H1 (cell line): ENCODE data around the gene GPR161. TPM values are rescaled to one million over a fixed set of nuclear protein-coding genes. Genes with fewer than 3 reads are reported as not detected.

ENCODE experiments used
- CTCF ChIA-PET: fragments of 300-600 bp; sonication (Branson Sonifier 250); formaldehyde crosslinking; loops from one replicate; lab custom pipeline; 2021; ENCODE audit not compliant: partially characterized antibody; lab: Charles Lee
- POLR2A ChIA-PET: fragments of 300-600 bp; sonication (Branson Sonifier 250); formaldehyde crosslinking; loops from one replicate; lab custom pipeline; 2021; ENCODE audit warnings: inconsistent platforms; ENCODE audit not compliant: partially characterized antibody; lab: Charles Lee
- DNase-seq, 2 experiments: peaks; one replicate each; pipeline versions ENCODE4 v3.0.0 to v3.0.0-alpha.2; 2010 to 2022; ENCODE audit warnings: low spot score in 2 of 2, low read depth in 1 of 2, mixed read lengths in 1 of 2
- FAIRE-seq: peaks from 2 replicates; lab custom pipeline; 2011; peaks lifted over from hg19 to GRCh38; lab: Jason Lieb, UNC
- H2AFZ ChIP-seq: 2 replicates; pipeline ENCODE4 v1.8.1; 2012; ENCODE audit warnings: low read length, inconsistent platforms
- H2AK5ac ChIP-seq: 2 replicates; pipeline ENCODE4 v1.6.1; 2013; ENCODE audit warnings: low read depth, low read length
- H2BK120ac ChIP-seq: replicated peaks from 2 replicates; pipeline ENCODE3; 2013; ENCODE audit warnings: low read depth, low read length, inconsistent platforms
- H2BK12ac ChIP-seq: 2 replicates; pipeline ENCODE4 v1.6.1; 2013; ENCODE audit warnings: low read depth, low read length
- H2BK15ac ChIP-seq: 2 replicates; pipeline ENCODE4 v1.6.1; 2013; ENCODE audit warnings: low read length
- H2BK20ac ChIP-seq: 2 replicates; pipeline ENCODE4 v1.6.1; 2013; ENCODE audit warnings: low read length
- H2BK5ac ChIP-seq: 2 replicates; pipeline ENCODE4 v1.6.1; 2013; ENCODE audit warnings: low read depth, low read length
- H3K14ac ChIP-seq: 2 replicates; pipeline ENCODE4 v1.6.1; 2013; ENCODE audit warnings: inconsistent platforms; ENCODE audit not compliant: insufficient read length
- H3K18ac ChIP-seq: 2 replicates; pipeline ENCODE4 v1.6.1; 2013; ENCODE audit warnings: low read length; ENCODE audit errors: extremely low read depth
- H3K23ac ChIP-seq: 2 replicates; pipeline ENCODE4 v1.6.1; 2013; ENCODE audit warnings: inconsistent platforms; ENCODE audit not compliant: insufficient read length
- H3K23me2 ChIP-seq: 2 replicates; pipeline ENCODE4 v1.6.1; 2013; ENCODE audit warnings: low read depth, low read length
- H3K27ac ChIP-seq: 2 replicates; pipeline ENCODE4 v1.6.1; 2011; ENCODE audit warnings: low read depth, low read length, inconsistent platforms
- H3K27me3 ChIP-seq, 4 experiments: replicated peaks in 1 of 4; 1 replicate in 1 of 4; 2 replicates in 3 of 4; pipeline versions ENCODE4 v1.6.1 to v1.8.1; 2011 to 2013; ENCODE audit warnings: low read length in 3 of 4, mild to moderate bottlenecking in 3 of 4, inconsistent platforms in 2 of 4, mixed read lengths in 2 of 4, moderate library complexity in 1 of 4; ENCODE audit not compliant: control insufficient read depth in 3 of 4, insufficient read depth in 3 of 4; ENCODE audit errors: extremely low read depth in 1 of 4
- H3K36me3 ChIP-seq, 4 experiments: 2 replicates each; pipeline versions ENCODE4 v1.6.1 to v1.8.1; 2011 to 2013; ENCODE audit warnings: mild to moderate bottlenecking in 4 of 4, low read length in 3 of 4, moderate library complexity in 2 of 4, control low read depth in 1 of 4, inconsistent platforms in 1 of 4; ENCODE audit not compliant: insufficient read depth in 4 of 4, control insufficient read depth in 2 of 4
- H3K4ac ChIP-seq: replicated peaks from 2 replicates; pipeline ENCODE3; 2013; ENCODE audit warnings: low read length, low read depth, mixed read lengths, inconsistent platforms; ENCODE audit not compliant: insufficient read length
- H3K4me1 ChIP-seq, 4 experiments: replicated peaks in 1 of 4; 1 replicate in 1 of 4; 2 replicates in 3 of 4; pipeline versions ENCODE4 v1.6.1 to v1.8.1; 2011 to 2013; ENCODE audit warnings: low read length in 3 of 4, inconsistent platforms in 2 of 4, mixed read lengths in 1 of 4; ENCODE audit not compliant: insufficient read depth in 4 of 4, control insufficient read depth in 3 of 4
- H3K4me2 ChIP-seq, 2 experiments: 2 replicates each; pipeline versions ENCODE4 v1.6.1 to v1.8.1; 2011 to 2013; ENCODE audit warnings: low read depth in 2 of 2, low read length in 2 of 2, control low read depth in 1 of 2, inconsistent platforms in 1 of 2, mild to moderate bottlenecking in 1 of 2; ENCODE audit not compliant: insufficient read depth in 1 of 2
- H3K4me3 ChIP-seq, 4 experiments: fragments of 200-600, 300-600 bp in 1 of 4; sonication (generic), shearing (Covaris generic), sonication (Bioruptor Twin) in 1 of 4; 2 replicates each; pipeline versions ENCODE4 v1.5.1 to v1.8.1; 2011 to 2016; ENCODE audit warnings: low read length in 4 of 4, low read depth in 3 of 4, control low read depth in 2 of 4, inconsistent platforms in 2 of 4, mild to moderate bottlenecking in 2 of 4, mixed read lengths in 1 of 4, moderate library complexity in 1 of 4; ENCODE audit not compliant: insufficient read depth in 2 of 4; ENCODE audit errors: extremely low read depth in 1 of 4
- H3K56ac ChIP-seq: replicated peaks from 2 replicates; pipeline ENCODE3; 2013; ENCODE audit warnings: low read depth, mild to moderate bottlenecking, mixed read lengths, low read length, inconsistent platforms; ENCODE audit not compliant: insufficient read length
- H3K79me1 ChIP-seq: 2 replicates; pipeline ENCODE4 v1.6.1; 2013; ENCODE audit warnings: low read depth, low read length, control low read depth
- H3K79me2 ChIP-seq, 2 experiments: 2 replicates each; pipeline versions ENCODE4 v1.6.1 to v1.8.1; 2012 to 2013; ENCODE audit warnings: low read length in 2 of 2, mild to moderate bottlenecking in 2 of 2, inconsistent platforms in 1 of 2; ENCODE audit not compliant: insufficient read depth in 2 of 2, control insufficient read depth in 1 of 2
- H3K9ac ChIP-seq, 4 experiments: replicated peaks in 1 of 4; 1 replicate in 1 of 4; 2 replicates in 3 of 4; pipeline versions ENCODE4 v1.6.1 to v1.8.1; 2011 to 2013; ENCODE audit warnings: low read depth in 3 of 4, low read length in 3 of 4, control low read depth in 2 of 4, mild to moderate bottlenecking in 2 of 4, moderate library complexity in 2 of 4, inconsistent platforms in 1 of 4; ENCODE audit errors: extremely low read depth in 1 of 4
- H3K9me3 ChIP-seq, 2 experiments: 2 replicates each; pipeline versions ENCODE4 v1.6.1 to v1.8.1; 2012 to 2013; ENCODE audit warnings: mild to moderate bottlenecking in 2 of 2, moderate library complexity in 2 of 2, control low read depth in 1 of 2, inconsistent platforms in 1 of 2, low read depth in 1 of 2, low read length in 1 of 2, mixed read lengths in 1 of 2; ENCODE audit not compliant: insufficient read depth in 2 of 2
- H4K20me1 ChIP-seq, 2 experiments: replicated peaks in 1 of 2; 2 replicates each; pipeline versions ENCODE3 to v1.8.1; 2011 to 2013; ENCODE audit warnings: inconsistent platforms in 2 of 2, low read length in 2 of 2, mild to moderate bottlenecking in 1 of 2; ENCODE audit not compliant: insufficient read depth in 2 of 2, control insufficient read depth in 1 of 2
- H4K5ac ChIP-seq: 2 replicates; pipeline ENCODE4 v1.6.1; 2013; ENCODE audit warnings: low read length, low read depth, mixed read lengths, inconsistent platforms; ENCODE audit not compliant: insufficient read length
- H4K8ac ChIP-seq: 2 replicates; pipeline ENCODE4 v1.8.0; 2013; ENCODE audit warnings: mild to moderate bottlenecking, moderate library complexity, low read length, inconsistent platforms; ENCODE audit not compliant: insufficient read depth; ENCODE audit errors: extremely low read depth
- H4K91ac ChIP-seq: replicated peaks from 2 replicates; pipeline ENCODE3; 2013; ENCODE audit warnings: low read length, mixed read lengths, inconsistent platforms; ENCODE audit not compliant: insufficient read length
- CBX8 ChIP-seq: fragments of 300-800, 300-1000 bp; sonication (generic); IDR thresholded peaks from 2 replicates; pipeline ENCODE4 v1.7.1; 2016; ENCODE audit warnings: low read depth, low read length, borderline replicate concordance
- SAP30 ChIP-seq: fragments of 300-600 bp; sonication (generic); IDR thresholded peaks from 2 replicates; pipeline ENCODE4 v1.7.1; 2012; ENCODE audit warnings: low read length, moderate library complexity, mild to moderate bottlenecking, inconsistent platforms; ENCODE audit not compliant: insufficient read depth, insufficient replicate concordance
- WGBS, 2 experiments: shearing (Covaris generic) in 1 of 2; methylation state at CpG; one replicate each; pipeline versions ENCODE4 v1.1.6 to v1.1.7; 2013 to 2015; ENCODE audit warnings: low lambda C conversion rate in 2 of 2, mixed read lengths in 2 of 2, inconsistent platforms in 1 of 2, low coverage in 1 of 2, missing lambda C conversion rate in 1 of 2; ENCODE audit not compliant: insufficient replicate concordance in 2 of 2, insufficient coverage in 1 of 2, insufficient read length in 1 of 2; ENCODE audit errors: extremely low coverage in 1 of 2, missing lambda C conversion rate in 1 of 2; 5-methylcytosine and 5-hydroxymethylcytosine counted together
- polyA plus RNA-seq, 7 experiments: library from polyadenylated mRNA; depleted of rRNA in 3 of 7; stranded (reverse) in 5 of 7; unstranded in 2 of 7; fragments of >200 nt in 5 of 7; fragments of 200-250 nt in 2 of 7; gene quantifications; 1 replicate in 5 of 7; 2 replicates in 1 of 7; 4 replicates in 1 of 7; pipeline versions ENCODE4 v1.2.1 to v1.2.3, GENCODE V29; 2011 to 2013; ENCODE audit warnings: missing spikeins in 2 of 7, mixed read lengths in 2 of 7
- total RNA-seq: library from RNA; stranded (reverse); fragmentation: NEBNext Ultra II Directional; extraction: Animal tissue kit (Norgen Biotek cat#: 25700); gene quantifications from 2 replicates; pipeline ENCODE4 v1.2.1, GENCODE V29; 2021

The GPR161 gene
- total and polyA plus RNA-seq, 2 of the 8 experiments (the other 6 are each of a cell fraction or from before 2014, with no cell fraction given), result 13.7 to 16.8 TPM

- Histone ChIP-seq H2AK5ac (no peak overlapping the region), H4K8ac (no peak overlapping the region), H2AFZ (peak overlapping the region; percentile 77), H3K27me3 (no peaks in the 10 kb centered on the region), H4K20me1 (no peaks in the 10 kb centered on the region), H3K4ac (no peak overlapping the region), H3K36me3 (no peaks in the 10 kb centered on the region), H3K79me1 (0 out of 2 replicates have a peak, but pooled peaks cover 2% of the 10 kb centered on the region), H3K9ac (0 out of 7 replicates have a peak overlapping the region, but pooled peaks of 2 of the 4 experiments have one; percentile 6 to 42), H3K4me1 (peaks cover 0 to 3% (median 0%) of the 10 kb centered on the region in 4 experiments; a peak in 2 of 7 replicates), H3K23me2 (peaks cover 6% of the 10 kb centered on the region; the same call in 1 of the 2 replicates), H3K18ac (no peak overlapping the region; the same call in 1 of the 2 replicates), H2BK120ac (no peak overlapping the region), H3K4me3 (peak overlapping the region; percentile 19 to 96 (median 86); a peak in 5 of 8 replicates), H2BK12ac (no peak overlapping the region), H3K9me3 (no peaks in the 10 kb centered on the region), H3K23ac (no peak overlapping the region), H2BK5ac (no peak overlapping the region; the same call in 1 of the 2 replicates), H3K14ac (no peak overlapping the region), H4K91ac (no peak overlapping the region), H2BK15ac (no peak overlapping the region), H3K79me2 (peaks cover 0 to 17% of the 10 kb centered on the region in 2 experiments; a peak in 2 of 4 replicates), H4K5ac (peak overlapping the region; percentile 55), H2BK20ac (no peak overlapping the region), H3K27ac (peak overlapping the region; percentile 37; the same call in 1 of the 2 replicates), H3K56ac (no peak overlapping the region), H3K4me2 (peak overlapping the region; percentile 73 to 99)
- ChIA-PET CTCF (interaction anchor here (0.6 to 1.5 kb wide), 4 partner anchors 10 to 96 kb away, joined by 3 to 8 read pairs (median 4); no protein-coding TSS in a partner anchor), POLR2A (interaction anchor here (0.5 to 1.3 kb wide), 2 partner anchors 47 to 449 kb away, joined by 4 to 6 read pairs; partner anchors contain the start of gene SFT2D2)
- 71% methylated on average over 5 of the region's 5 CpGs; no CpG with 5 or more reads in 1 of the 2 experiments for WGBS, 2 experiments
- TF ChIP-seq CBX8 (no peak), SAP30 (peak; percentile 8)
- no peak for DNase-seq
- FAIRE-seq, result no peak
Observed at GRCh38 chr1:168178227-168178637, 41.5 kb upstream of the GPR161 start.
